K562 (cell line): ENCODE measurements around the gene ARHGEF33. TPM values are rescaled to one million over a fixed set of nuclear protein-coding genes. Genes with fewer than 3 reads are reported as not detected.

Experiments used
- ATAC-seq: fragments of 200-7000 bp; cut with Tn5 transposase; 3 replicates; pipeline ENCODE4 v1.9.1; 2020; ENCODE audit warnings: moderate library complexity
- BruUV-seq: library from RNA; stranded (reverse); fragments of 400-500 nt; replicated peaks from 2 replicates; lab custom pipeline; 2021; lab: Mats Ljungman, UMichigan
- CTCF ChIA-PET: fragments of 300-600 bp; formaldehyde crosslinking; extraction: SDS; loops from one replicate; lab custom pipeline; 2021; ENCODE audit warnings: low intra/inter-chr PET ratio; lab: Yijun Ruan, JAX
- POLR2A ChIA-PET: fragments of 300-600, 350-650 bp; sonication (Branson Sonifier 250); formaldehyde crosslinking; extraction: SDS; loops from one replicate; lab custom pipeline; 2021; ENCODE audit warnings: antibody characterized with exemption, inconsistent platforms; lab: Yijun Ruan, JAX
- DNase-seq, 4 experiments: peaks; one replicate each; pipeline versions ENCODE4 v3.0.0 to v3.0.0-alpha.2; 2011 to 2018; ENCODE audit warnings: low spot score in 3 of 4, mixed read lengths in 3 of 4; ENCODE audit errors: extremely low read depth in 1 of 4
- FAIRE-seq: peaks from 2 replicates; lab custom pipeline; 2011; peaks lifted over from hg19 to GRCh38; lab: Jason Lieb, UNC
- H2AFZ ChIP-seq: 2 replicates; pipeline ENCODE4 v1.6.0; 2011; ENCODE audit warnings: low read depth, low read length, control low read depth, inconsistent platforms
- H3K27ac ChIP-seq: fragments of 200-600 bp; 3 replicates; pipeline ENCODE4 v1.8.0; 2011; ENCODE audit warnings: low read depth, mild to moderate bottlenecking, control low read depth, inconsistent platforms, low read length, moderate library complexity, mixed read lengths; ENCODE audit errors: extremely low read depth
- H3K27me3 ChIP-seq, 2 experiments: fragments of 300-600 bp in 1 of 2; 2 replicates in 1 of 2; 3 replicates in 1 of 2; pipeline versions ENCODE4 v1.6.0 to v1.8.0; 2011; ENCODE audit warnings: inconsistent platforms in 2 of 2, low read length in 2 of 2, mild to moderate bottlenecking in 1 of 2, mixed read lengths in 1 of 2, moderate library complexity in 1 of 2; ENCODE audit not compliant: control insufficient read depth in 2 of 2, insufficient read depth in 2 of 2
- H3K36me3 ChIP-seq: fragments of 300-600 bp; 3 replicates; pipeline ENCODE4 v1.8.0; 2011; ENCODE audit warnings: mild to moderate bottlenecking, low read length, inconsistent platforms; ENCODE audit not compliant: control insufficient read depth, insufficient read depth
- H3K4me1 ChIP-seq, 2 experiments: fragments of 200-600 bp in 1 of 2; replicated peaks in 1 of 2; 2 replicates in 1 of 2; 3 replicates in 1 of 2; pipeline versions ENCODE4 v1.5.1 to v1.8.0; 2011; ENCODE audit warnings: inconsistent platforms in 2 of 2, low read length in 2 of 2, mild to moderate bottlenecking in 1 of 2, mixed read lengths in 1 of 2, moderate library complexity in 1 of 2; ENCODE audit not compliant: control insufficient read depth in 2 of 2, insufficient read depth in 2 of 2
- H3K4me2 ChIP-seq: 2 replicates; pipeline ENCODE4 v1.6.1; 2011; ENCODE audit warnings: low read length, control low read depth, inconsistent platforms, mixed read lengths; ENCODE audit not compliant: insufficient read depth
- H3K4me3 ChIP-seq: fragments of 200-600 bp; sonication (generic), shearing (Covaris generic); 2 replicates; pipeline ENCODE4 v1.5.1; 2016; ENCODE audit warnings: control low read depth, inconsistent platforms
- H3K79me2 ChIP-seq: fragments of 200-600 bp; 3 replicates; pipeline ENCODE4 v1.8.0; 2011; ENCODE audit warnings: low read length, inconsistent platforms; ENCODE audit not compliant: control insufficient read depth, insufficient read depth
- H3K9ac ChIP-seq, 2 experiments: 2 replicates each; pipeline versions ENCODE4 v1.6.0 to v1.6.1; 2011; ENCODE audit warnings: low read depth in 2 of 2, low read length in 2 of 2, control low read depth in 1 of 2, inconsistent platforms in 1 of 2, mild to moderate bottlenecking in 1 of 2, mixed read lengths in 1 of 2; ENCODE audit not compliant: insufficient read depth in 1 of 2
- H3K9me1 ChIP-seq: one replicate; pipeline ENCODE4 v1.6.0; 2011; ENCODE audit warnings: inconsistent platforms, mild to moderate bottlenecking, low read length, moderate library complexity; ENCODE audit not compliant: control insufficient read depth, insufficient read depth
- H3K9me3 ChIP-seq: replicated peaks from 2 replicates; pipeline ENCODE4 v1.5.1; 2011; ENCODE audit warnings: low read depth, low read length, inconsistent platforms; ENCODE audit not compliant: control insufficient read depth, insufficient read depth
- H4K20me1 ChIP-seq: replicated peaks from 2 replicates; pipeline ENCODE4 v1.6.1; 2011; ENCODE audit warnings: low read length, inconsistent platforms, mixed read lengths; ENCODE audit not compliant: control insufficient read depth, insufficient read depth
- C11orf30 ChIP-seq: fragments of 450-650 bp; IDR thresholded peaks from 2 replicates; pipeline ENCODE4 v1.6.1; 2016; ENCODE audit warnings: low read depth, mild to moderate bottlenecking
- GTF2F1 ChIP-seq: IDR thresholded peaks from 2 replicates; pipeline ENCODE4 v1.6.1; 2011; ENCODE audit warnings: low read depth, low read length, improper control_type of control experiment
- HLTF ChIP-seq: fragments of 450-650 bp; IDR thresholded peaks from 2 replicates; pipeline ENCODE4 v1.6.1; 2016
- HNRNPLL ChIP-seq: fragments of 200-400 bp; formaldehyde crosslinking; IDR thresholded peaks from 2 replicates; pipeline ENCODE4 v1.6.1; 2017; ENCODE audit warnings: low read length, low read depth, mild to moderate bottlenecking; ENCODE audit not compliant: poor library complexity, severe bottlenecking
- MAFG ChIP-seq: fragments of 450-650 bp; conservative IDR thresholded peaks from 2 replicates; pipeline ENCODE4 v1.6.1; 2016; ENCODE audit warnings: missing genetic modification characterization, missing compliant biosample characterization
- NFE2 ChIP-seq: IDR thresholded peaks from 2 replicates; pipeline ENCODE4 v1.6.1; 2014; ENCODE audit warnings: antibody characterized with exemption, low read depth
- RFX7 ChIP-seq: fragments of 250-450 bp; sonication (Bioruptor Pico); IDR thresholded peaks from 2 replicates; pipeline ENCODE4 v1.5.1; 2021; ENCODE audit warnings: mild to moderate bottlenecking
- TFE3 ChIP-seq: fragments of 450-650 bp; formaldehyde crosslinking; IDR thresholded peaks from 2 replicates; pipeline ENCODE4 v1.4.0; 2020; ENCODE audit warnings: mild to moderate bottlenecking, mixed read lengths
- ZBTB40 ChIP-seq, 2 experiments: fragments of 450-650 bp in 1 of 2; sonication (generic) in 1 of 2; formaldehyde crosslinking in 1 of 2; IDR thresholded peaks; 2 replicates each; pipeline versions ENCODE4 v1.7.1 to v1.9.0; 2016 to 2022; ENCODE audit warnings: inconsistent platforms in 1 of 2, mild to moderate bottlenecking in 1 of 2, missing genetic modification reagents in 1 of 2
- ZNF316 ChIP-seq: fragments of 450-650 bp; IDR thresholded peaks from 2 replicates; pipeline ENCODE4 v1.6.1; 2016
- WGBS: fragments of 100-300 bp; shearing (Covaris generic); methylation state at CpG from one replicate; pipeline ENCODE4 v1.1.6; 2016; ENCODE audit warnings: low coverage, mixed read lengths; ENCODE audit not compliant: insufficient coverage; ENCODE audit errors: missing lambda C conversion rate; 5-methylcytosine and 5-hydroxymethylcytosine counted together
- in situ Hi-C: fragments of 300-500 bp; cut with MboI; formaldehyde crosslinking; loops from 4 replicates; pipeline ENCODE4 v1.15.0; 2018; ENCODE audit warnings: inconsistent platforms, mixed read lengths
- intact Hi-C: fragments of 100-400 bp; cut with micrococcal nuclease; formaldehyde crosslinking; loops from 2 replicates; pipeline ENCODE4 v1.14.2; 2022
- polyA plus RNA-seq, 8 experiments: library from polyadenylated mRNA; depleted of rRNA in 4 of 8; stranded (reverse) in 5 of 8; unstranded in 3 of 8; fragments of >200 nt; fragmentation: Nextera tagmentation in 2 of 8; fragmentation: Illumina TruSeq in 1 of 8; extraction: Ambion mirVana in 2 of 8; extraction: Trizol in 1 of 8; gene quantifications; 2 replicates each; pipeline versions ENCODE4 v1.2.1 to v1.2.3, GENCODE V29; 2011 to 2014; ENCODE audit warnings: inconsistent platforms in 1 of 8, missing spikeins in 1 of 8
- total RNA-seq, 7 experiments: library from RNA; depleted of rRNA in 6 of 7; stranded (reverse); fragments of >200 nt in 6 of 7; fragmentation: Illumina TruSeq in 2 of 7; extraction: Trizol in 2 of 7; gene quantifications; 2 replicates each; pipeline versions ENCODE4 v1.2.1 to v1.2.3, GENCODE V29; 2011 to 2021; ENCODE audit warnings: low replicate concordance in 1 of 7

Gene ARHGEF33
- total and polyA plus RNA-seq, 9 of the 15 experiments (the other 6 are each of a cell fraction or from before 2014, with no cell fraction given), result 0.01 to 0.08 (median 0.03) TPM; not detected in 5

- H3K9me3 ChIP-seq, result no peaks in the 10 kb centered on the region
- H3K27ac ChIP-seq, result no peak overlapping the region
- H4K20me1 ChIP-seq, result no peaks in the 10 kb centered on the region
- H3K4me2 ChIP-seq, result no peak overlapping the region
- H2AFZ ChIP-seq, result no peak overlapping the region
- H3K4me1 ChIP-seq, result no peaks in the 10 kb centered on the region
- BruUV-seq, result no TSS peak
- H3K27me3 ChIP-seq, result no peaks in the 10 kb centered on the region; a peak in 1 of 5 replicates
- no peaks in the 10 kb centered on the region for H3K79me2 ChIP-seq
- no peak overlapping the region for H3K4me3 ChIP-seq
- H3K9me1 ChIP-seq, result no peaks in the 10 kb centered on the region
- DNase-seq, result no peak
- FAIRE-seq, result no peak
- no peak for TF ChIP-seq HNRNPLL
- TF ChIP-seq HLTF, result no peak
- no peak for TF ChIP-seq ZBTB40 (IDR thresholded peaks at IDR 0.05)
- TF ChIP-seq ZBTB40 (CRISPR knock-in tag; IDR thresholded peaks at IDR 0.05), result no peak
- TF ChIP-seq RFX7 (CRISPR knock-in tag), result no peak
- TF ChIP-seq MAFG (tag), result peak; percentile 21; the same call in 1 of the 2 replicates
- peak; percentile 46; the same call in 1 of the 2 replicates for TF ChIP-seq NFE2
- TF ChIP-seq C11orf30, result peak; percentile 42; the same call in 1 of the 2 replicates
- TF ChIP-seq GTF2F1, result no peak
- TF ChIP-seq TFE3 (CRISPR knock-in tag), result no peak
- TF ChIP-seq ZNF316, result peak; percentile 81
- no peak overlapping the region for H3K9ac ChIP-seq
- POLR2A ChIA-PET, result interaction anchor here (1.1 to 1.3 kb wide), 2 partner anchors 10 to 16 kb away, joined by 3 to 4 read pairs; no protein-coding TSS in a partner anchor
- whole genome bisulfite sequencing, result 54% methylated on average over 1 of the region's 1 CpG
- no peak for ATAC-seq
- CTCF ChIA-PET, result no interaction called here
- in situ Hi-C loops, result no loop called here
- no peaks in the 10 kb centered on the region for H3K36me3 ChIP-seq
- intact Hi-C loops, result loop anchor here (5.0 kb wide), 1 partner anchor 63 kb away; no protein-coding TSS in a partner anchor
These were observed 20.2 kb downstream of the ARHGEF33 start for GRCh38 chr2:38909872-38910271.
